ENCODE results near the gene TGFBR3L.

DNA sequence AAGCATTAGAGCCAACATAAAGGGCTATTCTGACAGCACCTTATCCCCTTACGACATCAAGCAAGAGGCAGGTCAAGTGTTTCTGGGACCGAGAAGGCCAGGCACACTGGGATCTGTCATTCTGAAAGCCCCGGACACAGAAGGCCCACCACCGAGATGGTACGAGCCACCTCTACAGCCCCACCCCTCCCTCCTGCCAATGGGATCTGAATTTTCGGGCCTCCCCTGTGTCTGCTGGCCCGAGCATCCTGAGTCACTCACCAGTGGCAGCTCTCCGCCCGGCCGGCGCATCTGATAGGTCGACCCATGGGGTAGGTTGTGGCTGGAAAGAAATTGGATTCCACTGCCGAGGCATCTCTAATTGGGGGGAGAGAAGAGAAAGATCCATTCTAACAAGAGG, 26.2 kb downstream of the TGFBR3L start:
- no peak for TF ChIP-seq TOE1 (CRISPR knock-in tag; IDR thresholded peaks at IDR 0.05)
- TF ChIP-seq PRDM4 (CRISPR knock-in tag; IDR thresholded peaks at IDR 0.05; ENCODE audit: borderline replicate concordance), result no peak
- TF ChIP-seq, protein P1, sequence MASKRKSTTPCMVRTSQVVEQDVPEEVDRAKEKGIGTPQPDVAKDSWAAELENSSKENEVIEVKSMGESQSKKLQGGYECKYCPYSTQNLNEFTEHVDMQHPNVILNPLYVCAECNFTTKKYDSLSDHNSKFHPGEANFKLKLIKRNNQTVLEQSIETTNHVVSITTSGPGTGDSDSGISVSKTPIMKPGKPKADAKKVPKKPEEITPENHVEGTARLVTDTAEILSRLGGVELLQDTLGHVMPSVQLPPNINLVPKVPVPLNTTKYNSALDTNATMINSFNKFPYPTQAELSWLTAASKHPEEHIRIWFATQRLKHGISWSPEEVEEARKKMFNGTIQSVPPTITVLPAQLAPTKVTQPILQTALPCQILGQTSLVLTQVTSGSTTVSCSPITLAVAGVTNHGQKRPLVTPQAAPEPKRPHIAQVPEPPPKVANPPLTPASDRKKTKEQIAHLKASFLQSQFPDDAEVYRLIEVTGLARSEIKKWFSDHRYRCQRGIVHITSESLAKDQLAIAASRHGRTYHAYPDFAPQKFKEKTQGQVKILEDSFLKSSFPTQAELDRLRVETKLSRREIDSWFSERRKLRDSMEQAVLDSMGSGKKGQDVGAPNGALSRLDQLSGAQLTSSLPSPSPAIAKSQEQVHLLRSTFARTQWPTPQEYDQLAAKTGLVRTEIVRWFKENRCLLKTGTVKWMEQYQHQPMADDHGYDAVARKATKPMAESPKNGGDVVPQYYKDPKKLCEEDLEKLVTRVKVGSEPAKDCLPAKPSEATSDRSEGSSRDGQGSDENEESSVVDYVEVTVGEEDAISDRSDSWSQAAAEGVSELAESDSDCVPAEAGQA (IDR thresholded peaks at IDR 0.05; ENCODE audit: low read depth), result no peak
- TF ChIP-seq, protein P1 (CRISPR knock-in tag; IDR thresholded peaks at IDR 0.05; ENCODE audit: borderline replicate concordance), result no peak
- TF ChIP-seq ZNF552 (CRISPR knock-in tag; IDR thresholded peaks at IDR 0.05; ENCODE audit: borderline replicate concordance), result no peak
- TF ChIP-seq BORCS8-MEF2B (CRISPR knock-in tag; IDR thresholded peaks at IDR 0.05), result no peak
- TF ChIP-seq, protein P2, sequence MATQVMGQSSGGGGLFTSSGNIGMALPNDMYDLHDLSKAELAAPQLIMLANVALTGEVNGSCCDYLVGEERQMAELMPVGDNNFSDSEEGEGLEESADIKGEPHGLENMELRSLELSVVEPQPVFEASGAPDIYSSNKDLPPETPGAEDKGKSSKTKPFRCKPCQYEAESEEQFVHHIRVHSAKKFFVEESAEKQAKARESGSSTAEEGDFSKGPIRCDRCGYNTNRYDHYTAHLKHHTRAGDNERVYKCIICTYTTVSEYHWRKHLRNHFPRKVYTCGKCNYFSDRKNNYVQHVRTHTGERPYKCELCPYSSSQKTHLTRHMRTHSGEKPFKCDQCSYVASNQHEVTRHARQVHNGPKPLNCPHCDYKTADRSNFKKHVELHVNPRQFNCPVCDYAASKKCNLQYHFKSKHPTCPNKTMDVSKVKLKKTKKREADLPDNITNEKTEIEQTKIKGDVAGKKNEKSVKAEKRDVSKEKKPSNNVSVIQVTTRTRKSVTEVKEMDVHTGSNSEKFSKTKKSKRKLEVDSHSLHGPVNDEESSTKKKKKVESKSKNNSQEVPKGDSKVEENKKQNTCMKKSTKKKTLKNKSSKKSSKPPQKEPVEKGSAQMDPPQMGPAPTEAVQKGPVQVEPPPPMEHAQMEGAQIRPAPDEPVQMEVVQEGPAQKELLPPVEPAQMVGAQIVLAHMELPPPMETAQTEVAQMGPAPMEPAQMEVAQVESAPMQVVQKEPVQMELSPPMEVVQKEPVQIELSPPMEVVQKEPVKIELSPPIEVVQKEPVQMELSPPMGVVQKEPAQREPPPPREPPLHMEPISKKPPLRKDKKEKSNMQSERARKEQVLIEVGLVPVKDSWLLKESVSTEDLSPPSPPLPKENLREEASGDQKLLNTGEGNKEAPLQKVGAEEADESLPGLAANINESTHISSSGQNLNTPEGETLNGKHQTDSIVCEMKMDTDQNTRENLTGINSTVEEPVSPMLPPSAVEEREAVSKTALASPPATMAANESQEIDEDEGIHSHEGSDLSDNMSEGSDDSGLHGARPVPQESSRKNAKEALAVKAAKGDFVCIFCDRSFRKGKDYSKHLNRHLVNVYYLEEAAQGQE (IDR thresholded peaks at IDR 0.05; ENCODE audit: borderline replicate concordance in 1 of 2, low read depth in 1 of 2, low read length in 2 of 2), result no peak
- no peak for TF ChIP-seq ISL2 (CRISPR knock-in tag; IDR thresholded peaks at IDR 0.05)
- TF ChIP-seq MTA3 (CRISPR knock-in tag; IDR thresholded peaks at IDR 0.05), result no peak
- no peak for TF ChIP-seq POLR2AphosphoS5 (IDR thresholded peaks at IDR 0.05; ENCODE audit: low read depth, low read length)

Measured in HepG2 (cell line).